ENCODE results near the gene BCL11A. TPM values are rescaled to one million over a fixed set of nuclear protein-coding genes. Genes with fewer than 3 reads are reported as not detected.

BCL11A gene
- total RNA-seq, 1 donor from 2014 or later: 0.67 TPM

DNA sequence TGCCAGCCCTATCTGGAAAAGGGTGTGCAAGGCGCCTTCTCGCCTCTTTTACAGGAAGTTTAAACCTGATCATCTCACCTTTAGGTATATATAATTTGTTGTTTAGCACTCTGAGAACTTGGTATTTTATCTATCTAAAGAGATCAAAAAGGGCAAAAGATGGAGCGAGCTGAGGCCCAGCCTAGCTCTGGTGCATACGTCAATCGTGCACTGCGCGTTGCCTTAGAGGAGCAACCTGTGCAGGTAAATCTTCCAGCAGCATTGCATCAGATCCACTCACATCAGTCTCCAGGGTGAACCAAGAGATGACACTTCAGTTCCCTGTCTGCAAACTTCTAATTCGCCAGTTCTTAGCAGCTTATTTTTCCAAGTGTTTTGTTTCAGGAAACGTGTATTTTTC lies 15.4 kb downstream of the BCL11A start:
- no peak for DNase-seq (ENCODE audit: low spot score)

DNA sequence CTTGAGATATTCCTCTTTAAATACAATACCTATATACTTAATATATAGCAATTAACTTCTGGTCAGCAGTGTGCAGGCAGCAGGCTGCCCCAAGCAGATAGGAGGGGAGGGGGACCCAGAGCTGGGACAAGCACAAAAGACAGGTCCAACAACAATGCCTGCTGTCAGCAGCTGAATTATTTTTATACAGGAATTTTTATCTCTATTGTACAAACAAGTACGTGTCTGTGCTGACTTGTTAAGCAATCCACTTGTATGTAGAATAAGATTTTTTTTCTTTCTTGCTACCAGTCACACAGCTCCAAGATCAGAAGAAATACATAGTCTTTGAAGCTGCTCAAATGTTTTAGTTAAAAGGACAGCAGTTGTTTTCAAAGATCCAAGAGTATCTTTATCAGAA lies 16.7 kb downstream of the BCL11A start:
- H3K4me1 Mint-ChIP-seq: peaks cover 54% of the 10 kb centered on the region
- H2AFZ ChIP-seq (replicated peaks): no peak overlapping the region
- no peak for DNase-seq (ENCODE audit: low spot score)
- no peak overlapping the region for H3K27ac Mint-ChIP-seq
- peaks cover 79% of the 10 kb centered on the region for H3K4me1 ChIP-seq
- H3K4me2 ChIP-seq: no peak overlapping the region
- H3K9me3 Mint-ChIP-seq: no peaks in the 10 kb centered on the region
- H3K9me3 ChIP-seq (ENCODE audit: low read depth): no peaks in the 10 kb centered on the region
- H3K36me3 Mint-ChIP-seq: no peaks in the 10 kb centered on the region
- H3K27me3 ChIP-seq: no peaks in the 10 kb centered on the region
- no peaks in the 10 kb centered on the region for H3F3A ChIP-seq (ENCODE audit: low read depth)
- no peak overlapping the region for H3K4me3 ChIP-seq
- H3K9ac ChIP-seq: no peak overlapping the region
- H3K79me2 ChIP-seq (ENCODE audit: low read depth): peaks cover 14% of the 10 kb centered on the region
- H3K27me3 Mint-ChIP-seq (ENCODE audit: insufficient read depth, low read depth): peaks cover 12% of the 10 kb centered on the region
- no peaks in the 10 kb centered on the region for H3K36me3 ChIP-seq
- TF ChIP-seq EZH2 (IDR thresholded peaks at IDR 0.05) (no peak), EZH2phosphoT487 (IDR thresholded peaks at IDR 0.05) (no peak)
- TF ChIP-seq, protein P1, sequence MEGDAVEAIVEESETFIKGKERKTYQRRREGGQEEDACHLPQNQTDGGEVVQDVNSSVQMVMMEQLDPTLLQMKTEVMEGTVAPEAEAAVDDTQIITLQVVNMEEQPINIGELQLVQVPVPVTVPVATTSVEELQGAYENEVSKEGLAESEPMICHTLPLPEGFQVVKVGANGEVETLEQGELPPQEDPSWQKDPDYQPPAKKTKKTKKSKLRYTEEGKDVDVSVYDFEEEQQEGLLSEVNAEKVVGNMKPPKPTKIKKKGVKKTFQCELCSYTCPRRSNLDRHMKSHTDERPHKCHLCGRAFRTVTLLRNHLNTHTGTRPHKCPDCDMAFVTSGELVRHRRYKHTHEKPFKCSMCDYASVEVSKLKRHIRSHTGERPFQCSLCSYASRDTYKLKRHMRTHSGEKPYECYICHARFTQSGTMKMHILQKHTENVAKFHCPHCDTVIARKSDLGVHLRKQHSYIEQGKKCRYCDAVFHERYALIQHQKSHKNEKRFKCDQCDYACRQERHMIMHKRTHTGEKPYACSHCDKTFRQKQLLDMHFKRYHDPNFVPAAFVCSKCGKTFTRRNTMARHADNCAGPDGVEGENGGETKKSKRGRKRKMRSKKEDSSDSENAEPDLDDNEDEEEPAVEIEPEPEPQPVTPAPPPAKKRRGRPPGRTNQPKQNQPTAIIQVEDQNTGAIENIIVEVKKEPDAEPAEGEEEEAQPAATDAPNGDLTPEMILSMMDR (IDR thresholded peaks at IDR 0.05): no peak
- no peak overlapping the region for H3K27ac ChIP-seq
- no peaks in the 10 kb centered on the region for H4K20me1 ChIP-seq (ENCODE audit: low read depth)
- H3K4me3 Mint-ChIP-seq: no peak overlapping the region

More for the DNA sequence above, 15.4 kb downstream of the BCL11A start:
- Mint-ChIP-seq H3K27me3 (ENCODE audit: insufficient read depth, low read depth) (peaks cover 9% of the 10 kb centered on the region), H3K4me1 (peaks cover 41% of the 10 kb centered on the region), H3K36me3 (peaks cover under 1% of the 10 kb centered on the region), H3K9me3 (no peaks in the 10 kb centered on the region), H3K27ac (no peak overlapping the region), H3K4me3 (no peak overlapping the region)
- Histone ChIP-seq H4K20me1 (ENCODE audit: low read depth) (no peaks in the 10 kb centered on the region), H3K36me3 (no peaks in the 10 kb centered on the region), H3K27me3 (no peaks in the 10 kb centered on the region), H3K27ac (no peak overlapping the region), H3K9me3 (ENCODE audit: low read depth) (no peaks in the 10 kb centered on the region), H3K9ac (no peak overlapping the region), H3K4me3 (no peak overlapping the region), H3K4me2 (no peak overlapping the region), H3K4me1 (peaks cover 65% of the 10 kb centered on the region), H3F3A (ENCODE audit: low read depth) (no peaks in the 10 kb centered on the region), H3K79me2 (ENCODE audit: low read depth) (peaks cover 8% of the 10 kb centered on the region), H2AFZ (replicated peaks) (no peak overlapping the region)
- no peak for TF ChIP-seq EZH2phosphoT487 (IDR thresholded peaks at IDR 0.05)
- TF ChIP-seq, protein P1 (IDR thresholded peaks at IDR 0.05): no peak
- TF ChIP-seq EZH2 (IDR thresholded peaks at IDR 0.05): no peak

DNA sequence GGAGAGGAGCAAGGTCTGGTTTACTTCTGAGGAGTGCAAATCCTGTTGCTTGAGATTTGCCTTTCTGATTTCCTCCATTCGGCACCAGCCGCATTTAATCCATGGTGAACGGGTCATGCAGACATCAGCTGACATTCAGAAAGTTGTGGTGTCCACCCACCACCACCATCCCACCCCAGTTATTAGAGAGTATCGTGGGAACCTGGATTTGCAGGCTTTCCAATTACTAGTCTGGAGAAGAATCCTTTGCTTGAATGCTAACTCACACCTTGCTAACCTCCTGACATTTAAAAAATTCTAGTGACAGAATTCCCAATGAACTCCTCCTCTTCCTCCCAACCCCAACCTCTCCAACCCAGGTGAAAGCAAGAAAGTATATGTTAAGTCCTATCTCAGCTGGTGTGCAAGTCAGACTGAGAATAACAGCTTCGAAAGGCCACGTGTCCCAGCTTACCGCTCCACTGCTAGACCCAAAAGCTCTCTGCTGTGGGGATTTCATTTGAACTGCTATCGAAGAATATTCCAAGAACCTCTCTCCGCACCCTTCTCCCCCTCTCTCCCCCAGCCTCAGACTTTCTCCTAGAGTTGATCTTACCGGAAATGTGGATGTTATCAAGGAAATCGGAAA lies 17.7 kb downstream of the BCL11A start:
- no peaks in the 10 kb centered on the region for H3F3A ChIP-seq (ENCODE audit: low read depth)
- H3K9me3 Mint-ChIP-seq: no peaks in the 10 kb centered on the region
- no peak overlapping the region for H3K27ac ChIP-seq
- no peaks in the 10 kb centered on the region for H3K9me3 ChIP-seq (ENCODE audit: low read depth)
- H3K4me2 ChIP-seq: no peak overlapping the region
- H3K36me3 Mint-ChIP-seq: no peaks in the 10 kb centered on the region
- H3K9ac ChIP-seq: no peak overlapping the region
- no peaks in the 10 kb centered on the region for H3K36me3 ChIP-seq
- no peaks in the 10 kb centered on the region for H3K27me3 ChIP-seq
- H4K20me1 ChIP-seq (ENCODE audit: low read depth): no peaks in the 10 kb centered on the region
- no peak overlapping the region for H3K27ac Mint-ChIP-seq
- DNase-seq (ENCODE audit: low spot score): no peak
- peaks cover 18% of the 10 kb centered on the region for H3K79me2 ChIP-seq (ENCODE audit: low read depth)
- peaks cover 57% of the 10 kb centered on the region for H3K4me1 Mint-ChIP-seq
- peak overlapping the region; percentile 82 for H2AFZ ChIP-seq (replicated peaks)
- H3K27me3 Mint-ChIP-seq (ENCODE audit: insufficient read depth, low read depth): peaks cover 12% of the 10 kb centered on the region
- H3K4me1 ChIP-seq: peaks cover 79% of the 10 kb centered on the region
- H3K4me3 Mint-ChIP-seq: no peak overlapping the region
- TF ChIP-seq EZH2 (IDR thresholded peaks at IDR 0.05): no peak
- TF ChIP-seq, protein P1 (IDR thresholded peaks at IDR 0.05): no peak
- no peak for TF ChIP-seq EZH2phosphoT487 (IDR thresholded peaks at IDR 0.05)
- no peak overlapping the region for H3K4me3 ChIP-seq

Data from neural progenitor cell (in vitro differentiated cells).